HG03045 (cell line): ENCODE results near the gene PIP5KL1.

Source experiments
- ATAC-seq: cut with Tn5 transposase; IDR thresholded peaks from one replicate; pipeline ENCODE4 v1.9.1; 2021; ENCODE audit warnings: mild to moderate bottlenecking, moderate library complexity; ENCODE audit not compliant: unreplicated experiment

Gene PIP5KL1

GRCh38 chr9:127916720-127917581 lies 13.6 kb downstream of the PIP5KL1 start, which contains the start of gene ST6GALNAC4:
ST6GALNAC4 (minus strand) TSS chr9:127917041; CDS start chr9:127916419, 622 bp downstream.
- peak; percentile 71 for ATAC-seq

- ATAC-seq: no peak
Observed at GRCh38 chr9:127915801-127916719, 14.5 kb downstream of the PIP5KL1 start.

DNA sequence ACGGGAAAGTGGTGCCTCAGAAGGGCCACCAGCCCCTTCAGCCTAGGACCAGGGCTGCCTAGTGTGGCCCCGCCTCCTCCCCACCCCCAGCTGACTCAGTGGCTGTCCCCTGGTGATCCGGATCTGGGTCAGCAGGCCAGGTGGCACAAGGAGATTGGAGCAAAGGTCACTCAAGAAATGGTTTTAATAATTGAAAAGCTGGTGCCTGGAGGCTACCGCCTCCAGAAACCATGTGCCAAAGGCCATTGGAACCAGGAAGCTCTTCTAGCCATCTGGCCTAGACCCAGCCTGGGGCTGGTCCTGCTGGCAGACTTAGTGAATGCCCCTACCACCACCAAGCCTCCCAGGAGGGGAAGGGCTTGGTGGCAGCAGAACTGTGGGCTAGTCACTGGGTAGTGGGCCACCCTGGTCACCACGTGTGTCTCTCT lies 15.2 kb downstream of the PIP5KL1 start:
- no peak for ATAC-seq

- ATAC-seq: no peak
Observed at GRCh38 chr9:127913682-127914081, 16.9 kb downstream of the PIP5KL1 start.

- no peak for ATAC-seq
Observed at GRCh38 chr9:127912882-127913281, 17.7 kb downstream of the PIP5KL1 start.

GRCh38 chr9:127912296-127912695 lies 18.3 kb downstream of the PIP5KL1 start:
- ATAC-seq: no peak

DNA sequence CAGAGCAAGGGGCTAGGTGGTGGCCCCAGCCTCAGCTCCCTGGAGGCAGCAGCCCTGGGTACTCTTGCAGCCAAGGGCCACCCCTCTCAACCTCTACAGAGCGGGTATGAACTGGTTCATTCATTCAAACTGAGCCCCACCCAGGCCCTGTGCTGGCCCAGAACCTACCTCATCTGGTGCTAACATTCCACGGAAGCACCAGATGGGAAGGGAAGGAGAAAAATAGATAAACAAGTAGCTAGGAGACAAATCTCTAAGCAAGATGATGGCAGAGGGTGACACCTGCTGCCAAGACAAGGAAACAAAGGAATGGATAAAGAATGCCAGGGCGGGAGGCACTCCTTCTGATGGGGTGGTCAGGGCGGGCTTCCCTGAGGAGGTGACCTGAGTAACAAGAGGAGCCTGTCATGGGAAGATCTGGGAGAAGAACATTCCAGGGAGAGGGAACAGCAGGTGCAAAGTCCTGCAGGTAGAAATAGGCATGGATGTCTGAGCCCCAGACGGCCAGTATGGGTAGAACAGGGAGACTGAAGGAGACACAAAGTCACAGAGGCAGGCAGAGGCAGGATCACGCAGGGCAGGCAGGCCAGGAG lies 19.9 kb downstream of the PIP5KL1 start:
- no peak for ATAC-seq

DNA sequence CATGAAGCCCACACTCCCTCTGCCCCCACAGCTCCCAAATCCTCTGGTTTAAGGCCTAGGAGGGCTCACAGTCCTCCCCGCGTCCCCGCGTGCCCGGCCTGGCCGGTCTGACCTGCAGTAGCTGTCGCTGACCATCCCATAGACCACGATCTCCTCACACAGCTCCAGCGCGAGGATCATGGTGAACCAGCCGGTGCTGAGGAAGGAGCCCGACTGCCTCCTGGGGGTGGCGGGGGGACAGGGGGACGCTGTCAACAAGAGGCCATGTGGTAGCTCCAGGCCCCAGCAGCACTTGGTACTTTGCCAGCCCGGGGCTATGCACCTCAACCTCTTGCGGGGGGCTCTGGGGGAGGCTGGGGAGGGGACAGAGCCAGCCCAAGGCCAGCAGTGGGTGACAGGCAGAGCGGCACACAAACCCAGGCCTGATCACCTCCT lies 20.7 kb downstream of the PIP5KL1 start:
- no peak for ATAC-seq

DNA sequence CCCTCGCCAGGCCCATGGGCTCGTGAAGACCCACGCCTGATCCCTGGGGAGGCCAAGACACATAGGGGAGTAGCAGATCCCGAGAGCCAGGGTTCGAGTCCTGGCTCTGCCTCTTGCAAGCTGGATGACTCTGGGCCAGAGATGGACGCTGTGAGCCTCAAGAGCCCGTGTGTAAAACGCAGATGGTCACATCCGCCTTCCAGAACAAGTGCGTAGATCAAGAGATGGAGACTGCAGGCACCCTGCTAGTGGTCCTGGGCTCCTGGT lies 22.0 kb downstream of the PIP5KL1 start:
- ATAC-seq: no peak

DNA sequence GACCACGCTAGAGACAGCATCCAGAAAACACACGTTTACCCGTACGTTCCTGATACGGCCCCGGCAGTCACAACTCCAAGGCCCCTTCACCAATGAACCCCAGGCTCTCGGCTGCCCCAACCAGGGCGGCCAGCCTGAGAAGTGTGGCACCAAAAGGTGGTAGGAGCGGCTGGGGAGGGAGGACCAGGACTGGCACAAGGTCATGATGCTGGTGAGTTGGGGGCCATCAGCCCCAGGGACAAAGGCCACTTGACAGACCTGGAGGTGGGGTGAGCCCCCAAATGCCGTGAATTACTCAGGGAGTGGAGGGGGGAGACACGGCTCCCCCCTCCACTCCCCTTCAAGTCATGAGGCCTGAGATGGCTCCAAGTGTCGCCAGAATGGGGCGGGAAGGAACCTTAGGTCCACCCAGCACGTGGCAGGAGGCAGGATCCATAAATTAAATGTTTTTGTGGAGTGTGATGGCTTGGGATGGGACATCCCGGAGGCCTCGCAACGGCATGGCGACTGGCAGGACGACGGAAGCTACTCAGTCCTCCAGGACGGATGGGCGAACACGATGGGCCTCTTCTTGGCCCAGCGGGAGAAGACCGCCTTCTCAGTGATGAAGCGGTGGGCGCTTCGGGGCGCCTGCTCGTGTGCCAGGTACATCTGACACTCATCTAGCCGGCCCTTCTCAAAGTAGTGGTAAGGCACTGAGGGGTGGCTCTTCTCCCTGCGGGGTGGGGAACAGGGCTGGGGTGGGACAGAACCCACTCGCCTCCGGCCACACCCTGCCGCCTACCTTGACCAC lies 22.5 kb downstream of the PIP5KL1 start:
- no peak for ATAC-seq

- no peak for ATAC-seq
Observed at GRCh38 chr9:127905788-127906191, 24.8 kb downstream of the PIP5KL1 start.

- ATAC-seq: no peak
Observed at GRCh38 chr9:127905004-127905728, 25.4 kb downstream of the PIP5KL1 start.

GRCh38 chr9:127904561-127905003 lies 26.0 kb downstream of the PIP5KL1 start:
- no peak for ATAC-seq

GRCh38 chr9:127903557-127904475 lies 26.8 kb downstream of the PIP5KL1 start:
- no peak for ATAC-seq

DNA sequence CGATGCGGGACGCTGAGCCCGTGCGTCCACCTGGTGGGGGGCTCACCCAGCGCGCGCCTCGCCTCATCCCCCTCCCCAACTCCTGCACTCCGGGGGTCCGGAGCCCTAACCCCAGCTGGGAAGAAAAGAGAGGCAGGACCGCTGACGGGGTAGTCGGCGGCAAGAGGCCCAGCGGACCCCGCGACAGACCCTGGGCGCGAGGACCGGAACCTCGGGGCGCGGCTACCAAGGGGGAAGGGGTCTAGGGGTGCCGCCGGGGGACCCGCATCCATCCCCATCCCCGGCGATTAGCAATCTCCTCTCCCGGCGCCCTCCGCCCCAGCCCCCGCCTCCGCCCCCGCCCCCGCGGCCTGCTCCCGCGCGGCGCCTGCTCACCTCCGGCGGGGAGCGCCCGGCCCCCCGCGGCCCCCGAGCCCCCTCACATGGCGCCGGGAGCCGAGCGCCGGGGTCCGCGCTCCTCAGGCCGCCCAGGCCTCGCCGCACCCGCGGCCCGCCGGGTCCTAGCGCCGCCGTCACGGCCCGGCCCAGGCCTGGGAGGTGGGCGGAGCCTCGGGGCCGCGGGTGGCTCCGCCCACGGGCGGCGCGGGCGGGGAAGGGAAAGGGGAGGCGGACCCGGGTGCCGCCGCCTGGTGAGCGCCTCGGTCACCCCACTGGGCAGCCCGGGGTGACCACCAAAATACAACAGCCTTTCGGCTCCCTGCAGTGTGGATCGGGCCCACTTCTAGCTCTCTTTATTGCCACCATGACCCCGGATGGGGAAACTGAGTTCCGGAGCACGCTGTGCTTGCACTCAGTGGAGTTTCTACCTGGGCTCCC lies 31.2 kb downstream of the PIP5KL1 start, which contains the start of gene ST6GALNAC6:
Gene ST6GALNAC6, minus strand, starts transcription at position 476 of the 816 bp plus-strand sequence. CDS start 1,622 bp downstream, outside the sequence.
- peak; percentile 66 for ATAC-seq

GRCh38 chr9:127898433-127899127 lies 32.0 kb downstream of the PIP5KL1 start:
- peak; percentile 16 for ATAC-seq

- ATAC-seq: no peak
Observed at GRCh38 chr9:127897193-127897692, 33.3 kb downstream of the PIP5KL1 start.
